Liver (tissue), 9 donors: ENCODE results near the gene LHX3. TPM values are rescaled to one million over a fixed set of nuclear protein-coding genes. Genes with fewer than 3 reads are reported as not detected.
A peak's percentile ranks its signal among the peaks of the same experiment; 100 is the strongest.

ENCODE experiments used
- DNase-seq: peaks from one replicate; pipeline ENCODE4 v3.0.0-alpha.2; 2017; ENCODE audit warnings: low spot score
- H3K27ac ChIP-seq, 2 donors: one replicate each; pipeline ENCODE4 v1.7.0; 2013; ENCODE audit warnings: inconsistent platforms in 2 of 2, low read length in 2 of 2, control low read depth in 1 of 2, low read depth in 1 of 2, mild to moderate bottlenecking in 1 of 2
- H3K27me3 ChIP-seq, 4 donors: one replicate each; pipeline versions ENCODE4 v1.6.1 to v1.7.0; 2013; ENCODE audit warnings: low read length in 3 of 4, inconsistent platforms in 1 of 4, mild to moderate bottlenecking in 1 of 4, moderate library complexity in 1 of 4; ENCODE audit not compliant: control insufficient read depth in 4 of 4, insufficient read depth in 4 of 4
- H3K36me3 ChIP-seq, 4 donors: one replicate each; pipeline versions ENCODE4 v1.6.1 to v1.7.0; 2013; ENCODE audit warnings: low read length in 3 of 4, mild to moderate bottlenecking in 3 of 4, low read depth in 1 of 4, moderate library complexity in 1 of 4; ENCODE audit not compliant: control insufficient read depth in 4 of 4, insufficient read depth in 3 of 4
- H3K4me1 ChIP-seq, 4 donors: one replicate each; pipeline versions ENCODE4 v1.6.1 to v1.7.0; 2013; ENCODE audit warnings: low read length in 3 of 4, mild to moderate bottlenecking in 3 of 4, moderate library complexity in 1 of 4; ENCODE audit not compliant: control insufficient read depth in 4 of 4, insufficient read depth in 4 of 4
- H3K4me3 ChIP-seq, 3 donors: one replicate each; pipeline versions ENCODE4 v1.6.1 to v1.7.0; 2013; ENCODE audit warnings: low read length in 3 of 3, control low read depth in 1 of 3, low read depth in 1 of 3, mild to moderate bottlenecking in 1 of 3
- H3K9ac ChIP-seq, 2 donors: one replicate each; pipeline ENCODE4 v1.7.0; 2013; ENCODE audit warnings: low read length in 2 of 2, mild to moderate bottlenecking in 2 of 2, moderate library complexity in 2 of 2, control low read depth in 1 of 2, low read depth in 1 of 2
- H3K9me3 ChIP-seq, 4 donors: one replicate each; pipeline versions ENCODE4 v1.6.1 to v1.7.0; 2013; ENCODE audit warnings: low read length in 3 of 4; ENCODE audit not compliant: control insufficient read depth in 4 of 4
- EGR1 ChIP-seq, 2 donors: IDR thresholded peaks; 2 replicates each; pipeline ENCODE4 v1.6.1; 2016 to 2018; ENCODE audit warnings: antibody characterized with exemption in 2 of 2, low read depth in 2 of 2
- FOXA1 ChIP-seq: IDR thresholded peaks from 2 replicates; pipeline ENCODE4 v1.6.1; 2016; ENCODE audit warnings: antibody characterized with exemption
- FOXA2 ChIP-seq: IDR thresholded peaks from 2 replicates; pipeline ENCODE4 v1.6.1; 2016; ENCODE audit warnings: antibody characterized with exemption
- GABPA ChIP-seq, 2 donors: IDR thresholded peaks in 1 of 2; conservative IDR thresholded peaks in 1 of 2; 2 replicates each; pipeline ENCODE4 v1.6.1; 2016; ENCODE audit warnings: antibody characterized with exemption in 2 of 2, mild to moderate bottlenecking in 1 of 2, moderate library complexity in 1 of 2
- HNF4A ChIP-seq, 2 donors: conservative IDR thresholded peaks; 2 replicates each; pipeline ENCODE4 v1.6.1; 2016; ENCODE audit warnings: antibody characterized with exemption in 2 of 2, mild to moderate bottlenecking in 2 of 2
- HNF4G ChIP-seq: IDR thresholded peaks from 2 replicates; pipeline ENCODE4 v1.6.1; 2016; ENCODE audit warnings: antibody characterized with exemption
- JUND ChIP-seq, 2 donors: IDR thresholded peaks; 2 replicates each; pipeline ENCODE4 v1.6.1; 2016; ENCODE audit warnings: antibody characterized with exemption in 2 of 2
- NR2F2 ChIP-seq: IDR thresholded peaks from 2 replicates; pipeline ENCODE4 v1.6.1; 2016; ENCODE audit warnings: antibody characterized with exemption
- RAD21 ChIP-seq, 2 donors: IDR thresholded peaks; 2 replicates each; pipeline ENCODE4 v1.6.1; 2016; ENCODE audit warnings: antibody characterized with exemption in 2 of 2, mild to moderate bottlenecking in 2 of 2
- RXRA ChIP-seq, 2 donors: IDR thresholded peaks; 2 replicates each; pipeline ENCODE4 v1.6.1; 2017 to 2018; ENCODE audit warnings: antibody characterized with exemption in 2 of 2, mild to moderate bottlenecking in 1 of 2
- SP1 ChIP-seq: IDR thresholded peaks from 2 replicates; pipeline ENCODE4 v1.6.1; 2018; ENCODE audit warnings: antibody characterized with exemption, mild to moderate bottlenecking
- TAF1 ChIP-seq: conservative IDR thresholded peaks from 2 replicates; pipeline ENCODE4 v1.6.1; 2016; ENCODE audit warnings: antibody characterized with exemption, mild to moderate bottlenecking
- YY1 ChIP-seq: IDR thresholded peaks from 2 replicates; pipeline ENCODE4 v1.6.1; 2016; ENCODE audit warnings: antibody characterized with exemption, mild to moderate bottlenecking
- WGBS: extraction: QIAGEN DNeasy Blood & Tissue Kit; methylation state at CpG from one replicate; pipeline ENCODE4 v1.1.7; 2013; 5-methylcytosine and 5-hydroxymethylcytosine counted together
- polyA plus RNA-seq, 2 donors: library from polyadenylated mRNA; stranded (reverse) in 1 of 2; unstranded in 1 of 2; fragments of 200-250 nt in 1 of 2; fragments of >200 nt in 1 of 2; fragmentation: Nextera tagmentation in 1 of 2; extraction: Ambion mirVana in 1 of 2; gene quantifications; one replicate each; pipeline versions ENCODE4 v1.2.1 to v1.2.3, GENCODE V29; 2013 to 2015
- total RNA-seq, 2 donors: library from RNA; depleted of rRNA; stranded (reverse); fragments of >200 nt; gene quantifications; one replicate each; pipeline ENCODE4 v1.2.3, GENCODE V29; 2014
- TF ChIP-seq, protein P1 (sequence below): IDR thresholded peaks from 2 replicates; pipeline ENCODE4 v1.6.1; 2016; ENCODE audit warnings: antibody characterized with exemption, mild to moderate bottlenecking
- TF ChIP-seq, protein P2 (sequence below): fragments of 150-350 bp; IDR thresholded peaks from 2 replicates; pipeline ENCODE4 v1.5.1; 2017; ENCODE audit warnings: improper control_type of control experiment, low read depth, low read length; ENCODE audit not compliant: missing input control
- TF ChIP-seq, protein P3 (sequence below): IDR thresholded peaks from 2 replicates; pipeline ENCODE4 v1.6.1; 2016; ENCODE audit warnings: antibody characterized with exemption
- TF ChIP-seq, protein P4 (sequence below): IDR thresholded peaks from 2 replicates; pipeline ENCODE4 v1.6.1; 2016; ENCODE audit warnings: antibody characterized with exemption
- TF ChIP-seq, protein P5 (sequence below): IDR thresholded peaks from 2 replicates; pipeline ENCODE4 v1.6.1; 2016; ENCODE audit warnings: antibody characterized with exemption
- donor health status: healthy.
- donor health status: healthy.
- donor health status: healthy.
- donor health status: healthy.
- donor health status: healthy.

The LHX3 gene
- total and polyA plus RNA-seq, 4 donors, result not detected

DNA sequence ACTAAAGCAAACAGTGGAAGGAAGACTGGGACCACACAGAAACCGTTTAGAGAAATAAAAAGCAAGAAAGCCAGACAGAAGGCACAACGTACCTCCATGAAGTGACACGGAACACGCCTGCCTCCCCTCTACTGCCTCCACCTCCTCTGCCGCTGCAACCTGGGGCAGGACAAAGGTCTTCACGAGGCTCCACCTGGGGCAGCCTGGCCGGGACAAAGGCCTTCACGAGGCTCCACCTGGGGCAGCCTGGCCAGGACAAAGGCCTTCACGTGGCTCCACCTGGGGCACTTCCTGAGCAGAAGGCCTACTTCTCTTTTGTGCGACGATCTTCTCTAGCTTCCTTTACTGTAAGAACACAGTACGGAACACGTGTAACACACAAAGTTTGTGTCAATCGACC is 28.9 kb upstream of the LHX3 start:
- peaks cover 8 to 20% (median 11%) of the 10 kb centered on the region in 4 donors for H3K4me1 ChIP-seq
- DNase-seq, result no peak
- peak in 1 of 2 donors; percentile 82 for TF ChIP-seq HNF4A (conservative IDR thresholded peaks at IDR 0.05)
- TF ChIP-seq JUND (IDR thresholded peaks at IDR 0.05), result no peak
- no peaks in the 10 kb centered on the region for H3K27me3 ChIP-seq
- H3K9me3 ChIP-seq, result no peaks in the 10 kb centered on the region
- 72% methylated on average over 14 of the region's 14 CpGs for WGBS
- no peak overlapping the region for H3K9ac ChIP-seq
- H3K36me3 ChIP-seq, result peaks cover 0 to 6% (median 0%) of the 10 kb centered on the region in 4 donors
- H3K4me3 ChIP-seq, result no peak overlapping the region
- no peak overlapping the region for H3K27ac ChIP-seq

DNA sequence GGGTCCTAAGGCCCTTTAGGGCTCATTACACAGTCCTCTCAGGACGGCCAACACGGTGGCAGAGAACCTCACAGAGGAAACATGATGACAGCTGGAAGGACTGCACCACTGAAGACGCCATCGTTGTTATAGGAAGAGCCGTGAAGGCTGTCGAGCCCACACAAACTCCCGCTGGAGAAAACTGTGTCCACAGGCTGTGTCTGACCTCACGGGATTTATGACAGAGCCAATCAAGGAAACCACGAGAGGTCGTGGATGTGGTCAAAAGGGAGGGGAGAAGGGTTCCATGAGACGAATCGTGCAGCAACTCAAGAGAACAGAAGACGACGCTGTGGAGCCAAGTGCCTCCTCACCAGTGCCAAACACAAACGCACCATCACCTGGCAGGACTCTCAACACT is 28.5 kb upstream of the LHX3 start:
- 87% methylated on average over 15 of the region's 15 CpGs for WGBS
- Histone ChIP-seq H3K36me3 (peaks cover 0 to 6% (median 0%) of the 10 kb centered on the region in 4 donors), H3K9me3 (no peaks in the 10 kb centered on the region), H3K4me3 (no peak overlapping the region), H3K27ac (no peak overlapping the region), H3K27me3 (no peaks in the 10 kb centered on the region), H3K4me1 (peaks cover 8 to 20% (median 11%) of the 10 kb centered on the region in 4 donors), H3K9ac (no peak overlapping the region)
- TF ChIP-seq, protein P1, sequence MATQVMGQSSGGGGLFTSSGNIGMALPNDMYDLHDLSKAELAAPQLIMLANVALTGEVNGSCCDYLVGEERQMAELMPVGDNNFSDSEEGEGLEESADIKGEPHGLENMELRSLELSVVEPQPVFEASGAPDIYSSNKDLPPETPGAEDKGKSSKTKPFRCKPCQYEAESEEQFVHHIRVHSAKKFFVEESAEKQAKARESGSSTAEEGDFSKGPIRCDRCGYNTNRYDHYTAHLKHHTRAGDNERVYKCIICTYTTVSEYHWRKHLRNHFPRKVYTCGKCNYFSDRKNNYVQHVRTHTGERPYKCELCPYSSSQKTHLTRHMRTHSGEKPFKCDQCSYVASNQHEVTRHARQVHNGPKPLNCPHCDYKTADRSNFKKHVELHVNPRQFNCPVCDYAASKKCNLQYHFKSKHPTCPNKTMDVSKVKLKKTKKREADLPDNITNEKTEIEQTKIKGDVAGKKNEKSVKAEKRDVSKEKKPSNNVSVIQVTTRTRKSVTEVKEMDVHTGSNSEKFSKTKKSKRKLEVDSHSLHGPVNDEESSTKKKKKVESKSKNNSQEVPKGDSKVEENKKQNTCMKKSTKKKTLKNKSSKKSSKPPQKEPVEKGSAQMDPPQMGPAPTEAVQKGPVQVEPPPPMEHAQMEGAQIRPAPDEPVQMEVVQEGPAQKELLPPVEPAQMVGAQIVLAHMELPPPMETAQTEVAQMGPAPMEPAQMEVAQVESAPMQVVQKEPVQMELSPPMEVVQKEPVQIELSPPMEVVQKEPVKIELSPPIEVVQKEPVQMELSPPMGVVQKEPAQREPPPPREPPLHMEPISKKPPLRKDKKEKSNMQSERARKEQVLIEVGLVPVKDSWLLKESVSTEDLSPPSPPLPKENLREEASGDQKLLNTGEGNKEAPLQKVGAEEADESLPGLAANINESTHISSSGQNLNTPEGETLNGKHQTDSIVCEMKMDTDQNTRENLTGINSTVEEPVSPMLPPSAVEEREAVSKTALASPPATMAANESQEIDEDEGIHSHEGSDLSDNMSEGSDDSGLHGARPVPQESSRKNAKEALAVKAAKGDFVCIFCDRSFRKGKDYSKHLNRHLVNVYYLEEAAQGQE, result no peak
- no peak for TF ChIP-seq GABPA (IDR thresholded peaks at IDR 0.05 in 1 of 2, conservative IDR thresholded peaks at IDR 0.05 in 1 of 2)
- TF ChIP-seq HNF4G, result no peak
- TF ChIP-seq TAF1, result no peak
- no peak for TF ChIP-seq SP1
- no peak for TF ChIP-seq YY1
- TF ChIP-seq, protein P2, sequence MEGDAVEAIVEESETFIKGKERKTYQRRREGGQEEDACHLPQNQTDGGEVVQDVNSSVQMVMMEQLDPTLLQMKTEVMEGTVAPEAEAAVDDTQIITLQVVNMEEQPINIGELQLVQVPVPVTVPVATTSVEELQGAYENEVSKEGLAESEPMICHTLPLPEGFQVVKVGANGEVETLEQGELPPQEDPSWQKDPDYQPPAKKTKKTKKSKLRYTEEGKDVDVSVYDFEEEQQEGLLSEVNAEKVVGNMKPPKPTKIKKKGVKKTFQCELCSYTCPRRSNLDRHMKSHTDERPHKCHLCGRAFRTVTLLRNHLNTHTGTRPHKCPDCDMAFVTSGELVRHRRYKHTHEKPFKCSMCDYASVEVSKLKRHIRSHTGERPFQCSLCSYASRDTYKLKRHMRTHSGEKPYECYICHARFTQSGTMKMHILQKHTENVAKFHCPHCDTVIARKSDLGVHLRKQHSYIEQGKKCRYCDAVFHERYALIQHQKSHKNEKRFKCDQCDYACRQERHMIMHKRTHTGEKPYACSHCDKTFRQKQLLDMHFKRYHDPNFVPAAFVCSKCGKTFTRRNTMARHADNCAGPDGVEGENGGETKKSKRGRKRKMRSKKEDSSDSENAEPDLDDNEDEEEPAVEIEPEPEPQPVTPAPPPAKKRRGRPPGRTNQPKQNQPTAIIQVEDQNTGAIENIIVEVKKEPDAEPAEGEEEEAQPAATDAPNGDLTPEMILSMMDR, result no peak
- no peak for TF ChIP-seq EGR1 (IDR thresholded peaks at IDR 0.05; ENCODE audit: low read depth in 2 of 2)
- TF ChIP-seq, protein P3, sequence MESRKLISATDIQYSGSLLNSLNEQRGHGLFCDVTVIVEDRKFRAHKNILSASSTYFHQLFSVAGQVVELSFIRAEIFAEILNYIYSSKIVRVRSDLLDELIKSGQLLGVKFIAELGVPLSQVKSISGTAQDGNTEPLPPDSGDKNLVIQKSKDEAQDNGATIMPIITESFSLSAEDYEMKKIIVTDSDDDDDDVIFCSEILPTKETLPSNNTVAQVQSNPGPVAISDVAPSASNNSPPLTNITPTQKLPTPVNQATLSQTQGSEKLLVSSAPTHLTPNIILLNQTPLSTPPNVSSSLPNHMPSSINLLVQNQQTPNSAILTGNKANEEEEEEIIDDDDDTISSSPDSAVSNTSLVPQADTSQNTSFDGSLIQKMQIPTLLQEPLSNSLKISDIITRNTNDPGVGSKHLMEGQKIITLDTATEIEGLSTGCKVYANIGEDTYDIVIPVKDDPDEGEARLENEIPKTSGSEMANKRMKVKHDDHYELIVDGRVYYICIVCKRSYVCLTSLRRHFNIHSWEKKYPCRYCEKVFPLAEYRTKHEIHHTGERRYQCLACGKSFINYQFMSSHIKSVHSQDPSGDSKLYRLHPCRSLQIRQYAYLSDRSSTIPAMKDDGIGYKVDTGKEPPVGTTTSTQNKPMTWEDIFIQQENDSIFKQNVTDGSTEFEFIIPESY, result no peak
- TF ChIP-seq FOXA1, result no peak
- TF ChIP-seq FOXA2, result no peak
- no peak for TF ChIP-seq NR2F2
- no peak for TF ChIP-seq RAD21 (IDR thresholded peaks at IDR 0.05)
- no peak for TF ChIP-seq RXRA (IDR thresholded peaks at IDR 0.05)
- no peak for TF ChIP-seq JUND (IDR thresholded peaks at IDR 0.05)
- TF ChIP-seq, protein P4, sequence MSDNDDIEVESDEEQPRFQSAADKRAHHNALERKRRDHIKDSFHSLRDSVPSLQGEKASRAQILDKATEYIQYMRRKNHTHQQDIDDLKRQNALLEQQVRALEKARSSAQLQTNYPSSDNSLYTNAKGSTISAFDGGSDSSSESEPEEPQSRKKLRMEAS, result no peak
- TF ChIP-seq, protein P5, sequence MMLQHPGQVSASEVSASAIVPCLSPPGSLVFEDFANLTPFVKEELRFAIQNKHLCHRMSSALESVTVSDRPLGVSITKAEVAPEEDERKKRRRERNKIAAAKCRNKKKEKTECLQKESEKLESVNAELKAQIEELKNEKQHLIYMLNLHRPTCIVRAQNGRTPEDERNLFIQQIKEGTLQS, result no peak
- no peak for TF ChIP-seq HNF4A (conservative IDR thresholded peaks at IDR 0.05)
- DNase-seq, result no peak
